HUES64 (cell line): Measurements from ENCODE around the gene IL11RA.

ENCODE experiments used
- H3K27ac ChIP-seq: 2 replicates; pipeline ENCODE4 v1.7.0; 2013; ENCODE audit warnings: low read depth, low read length, inconsistent platforms
- H3K27me3 ChIP-seq: 2 replicates; pipeline ENCODE4 v1.6.1; 2013; ENCODE audit warnings: mild to moderate bottlenecking, low read length; ENCODE audit not compliant: insufficient read depth
- H3K36me3 ChIP-seq: 2 replicates; pipeline ENCODE4 v1.6.1; 2013; ENCODE audit warnings: mild to moderate bottlenecking, low read length; ENCODE audit not compliant: insufficient read depth
- H3K4me1 ChIP-seq: 2 replicates; pipeline ENCODE4 v1.6.1; 2013; ENCODE audit warnings: mild to moderate bottlenecking, low read length, moderate library complexity; ENCODE audit not compliant: insufficient read depth
- H3K4me3 ChIP-seq: 2 replicates; pipeline ENCODE4 v1.5.1; 2013; ENCODE audit warnings: mild to moderate bottlenecking, low read length, moderate library complexity
- H3K9ac ChIP-seq: 2 replicates; pipeline ENCODE4 v1.6.1; 2013; ENCODE audit warnings: mild to moderate bottlenecking, low read depth, low read length
- H3K9me3 ChIP-seq: 2 replicates; pipeline ENCODE4 v1.6.1; 2013; ENCODE audit warnings: low read depth, low read length; ENCODE audit not compliant: insufficient read depth
- WGBS: fragments of 150-250, 120-280 bp; methylation state at CpG from one replicate; pipeline ENCODE4 v1.1.7; 2013; ENCODE audit warnings: missing lambda C conversion rate; 5-methylcytosine and 5-hydroxymethylcytosine counted together

The IL11RA gene

GRCh38 chr9:34646211-34647083 is 5.5 kb upstream of the IL11RA start, which contains the start of gene GALT:
GALT (plus strand) TSS chr9:34646675; CDS start chr9:34646705, 30 bp downstream.
- Histone ChIP-seq H3K9me3 (no peaks in the 10 kb centered on the region), H3K4me3 (peak within 1 kb of the TSS; percentile 91), H3K36me3 (peaks cover 24% of the 10 kb centered on the region), H3K4me1 (peaks cover 19% of the 10 kb centered on the region), H3K9ac (peak within 1 kb of the TSS; percentile 79), H3K27ac (peak within 1 kb of the TSS; percentile 84), H3K27me3 (no peaks in the 10 kb centered on the region)
- 7% methylated on average over 43 of the region's 43 CpGs for WGBS

- H3K27ac ChIP-seq: peak overlapping the region; percentile 84; the same call in 1 of the 2 replicates
- peaks cover 24% of the 10 kb centered on the region for H3K36me3 ChIP-seq
- no peaks in the 10 kb centered on the region for H3K9me3 ChIP-seq
- peak overlapping the region; percentile 91 for H3K4me3 ChIP-seq
- H3K27me3 ChIP-seq: no peaks in the 10 kb centered on the region
- 9% methylated on average over 8 of the region's 8 CpGs for WGBS
- peaks cover 19% of the 10 kb centered on the region for H3K4me1 ChIP-seq
- H3K9ac ChIP-seq: peak overlapping the region; percentile 79
Measured at GRCh38 chr9:34647084-34647403, 4.9 kb upstream of the IL11RA start.

GRCh38 chr9:34647651-34648050 is 4.3 kb upstream of the IL11RA start:
- H3K4me3 ChIP-seq: peak overlapping the region; percentile 91
- whole genome bisulfite sequencing: 86% methylated on average over 10 of the region's 10 CpGs
- H3K9me3 ChIP-seq: no peaks in the 10 kb centered on the region
- no peaks in the 10 kb centered on the region for H3K27me3 ChIP-seq
- H3K9ac ChIP-seq: peak overlapping the region; percentile 79
- H3K36me3 ChIP-seq: peaks cover 24% of the 10 kb centered on the region
- H3K27ac ChIP-seq: no peak overlapping the region
- H3K4me1 ChIP-seq: peaks cover 24% of the 10 kb centered on the region

- H3K9ac ChIP-seq: no peak overlapping the region
- H3K4me1 ChIP-seq: peaks cover 33% of the 10 kb centered on the region
- no peak overlapping the region for H3K27ac ChIP-seq
- peaks cover 24% of the 10 kb centered on the region for H3K36me3 ChIP-seq
- H3K4me3 ChIP-seq: no peak overlapping the region
- H3K9me3 ChIP-seq: no peaks in the 10 kb centered on the region
- H3K27me3 ChIP-seq: no peaks in the 10 kb centered on the region
- WGBS: 95% methylated on average over 8 of the region's 8 CpGs
Measured at GRCh38 chr9:34648673-34649072, 3.3 kb upstream of the IL11RA start.

- no peak overlapping the region for H3K27ac ChIP-seq
Measured at GRCh38 chr9:34650816-34651215, 1.2 kb upstream of the IL11RA start.

GRCh38 chr9:34651321-34651720 is 664 bp upstream of the IL11RA start:
- WGBS: 86% methylated on average over 4 of the region's 4 CpGs
- H3K9me3 ChIP-seq: no peaks in the 10 kb centered on the region
- peak overlapping the region; percentile 57 for H3K4me3 ChIP-seq
- no peak overlapping the region for H3K27ac ChIP-seq
- peak overlapping the region; percentile 45; the same call in 1 of the 2 replicates for H3K9ac ChIP-seq
- H3K36me3 ChIP-seq: peaks cover 24% of the 10 kb centered on the region
- no peaks in the 10 kb centered on the region for H3K27me3 ChIP-seq
- H3K4me1 ChIP-seq: peaks cover 28% of the 10 kb centered on the region

More at GRCh38 chr9:34650816-34651215, 1.2 kb upstream of the IL11RA start:
- peaks cover 32% of the 10 kb centered on the region for H3K4me1 ChIP-seq
- WGBS: 90% methylated on average over 5 of the region's 5 CpGs
- H3K9me3 ChIP-seq: no peaks in the 10 kb centered on the region
- no peak overlapping the region for H3K9ac ChIP-seq
- H3K4me3 ChIP-seq: no peak overlapping the region
- H3K27me3 ChIP-seq: no peaks in the 10 kb centered on the region
- H3K36me3 ChIP-seq: peaks cover 24% of the 10 kb centered on the region

GRCh38 chr9:34652602-34653000 is 616 bp downstream of the IL11RA start:
- Histone ChIP-seq H3K9me3 (no peaks in the 10 kb centered on the region), H3K4me3 (peak overlapping the region; percentile 27), H3K9ac (no peak overlapping the region), H3K27ac (no peak overlapping the region), H3K27me3 (no peaks in the 10 kb centered on the region), H3K36me3 (peaks cover 24% of the 10 kb centered on the region), H3K4me1 (peaks cover 23% of the 10 kb centered on the region)
- 67% methylated on average over 5 of the region's 5 CpGs for WGBS

GRCh38 chr9:34653151-34654072 is 1.4 kb downstream of the IL11RA start:
- Histone ChIP-seq H3K9ac (no peak overlapping the region), H3K36me3 (peaks cover 22% of the 10 kb centered on the region), H3K27me3 (no peaks in the 10 kb centered on the region), H3K27ac (no peak overlapping the region), H3K9me3 (no peaks in the 10 kb centered on the region), H3K4me1 (peaks cover 19% of the 10 kb centered on the region), H3K4me3 (no peak overlapping the region)
- WGBS: 64% methylated on average over 11 of the region's 11 CpGs

GRCh38 chr9:34654323-34655051 is 2.5 kb downstream of the IL11RA start:
- H3K4me1 ChIP-seq: peaks cover 19% of the 10 kb centered on the region
- H3K27me3 ChIP-seq: no peaks in the 10 kb centered on the region
- no peak overlapping the region for H3K27ac ChIP-seq
- peaks cover 11% of the 10 kb centered on the region for H3K36me3 ChIP-seq
- WGBS: 76% methylated on average over 7 of the region's 11 CpGs
- no peaks in the 10 kb centered on the region for H3K9me3 ChIP-seq
- no peak overlapping the region for H3K9ac ChIP-seq
- no peak overlapping the region for H3K4me3 ChIP-seq

- WGBS: 66% methylated on average over 5 of the region's 5 CpGs
- Histone ChIP-seq H3K27me3 (no peaks in the 10 kb centered on the region), H3K27ac (no peak overlapping the region), H3K4me3 (no peak overlapping the region), H3K9ac (no peak overlapping the region), H3K9me3 (no peaks in the 10 kb centered on the region), H3K4me1 (peaks cover 19% of the 10 kb centered on the region), H3K36me3 (peaks cover 2% of the 10 kb centered on the region; the same call in 1 of the 2 replicates)
Measured at GRCh38 chr9:34655394-34655793, 3.4 kb downstream of the IL11RA start.
